Measurements from ENCODE around the gene PNKD. TPM values are rescaled to one million over a fixed set of nuclear protein-coding genes. Genes with fewer than 3 reads are reported as not detected.

PNKD gene
- total RNA-seq, 1 donor = 26.8 TPM

- peak; percentile 45 for DNase-seq (ENCODE audit: low read depth)
- no peak overlapping the region for H3K4me3 ChIP-seq (ENCODE audit: low read depth, low read length)
- TF ChIP-seq CTCF (IDR thresholded peaks at IDR 0.05; ENCODE audit: insufficient read depth, low read depth, low read length) = no peak
These were observed 62.8 kb downstream of the PNKD start for GRCh38 chr2:218332920-218333645.

- H3K4me3 ChIP-seq (ENCODE audit: low read depth, low read length) = no peak overlapping the region
- no peak for TF ChIP-seq CTCF (IDR thresholded peaks at IDR 0.05; ENCODE audit: insufficient read depth, low read depth, low read length)
- DNase-seq (ENCODE audit: low read depth) = no peak
These were observed 64.2 kb downstream of the PNKD start for GRCh38 chr2:218334531-218334930.

GRCh38 chr2:218340656-218341055 lies 70.3 kb downstream of the PNKD start:
- DNase-seq (ENCODE audit: low read depth) = no peak
- H3K4me3 ChIP-seq (ENCODE audit: low read depth, low read length) = no peak overlapping the region
- TF ChIP-seq CTCF (IDR thresholded peaks at IDR 0.05; ENCODE audit: insufficient read depth, low read depth, low read length) = no peak

- TF ChIP-seq CTCF (IDR thresholded peaks at IDR 0.05; ENCODE audit: insufficient read depth, low read depth, low read length) = no peak
- H3K4me3 ChIP-seq (ENCODE audit: low read depth, low read length) = no peak overlapping the region
- DNase-seq (ENCODE audit: low read depth) = no peak
These were observed 71.1 kb downstream of the PNKD start for GRCh38 chr2:218341381-218341780.

- H3K4me3 ChIP-seq (ENCODE audit: low read depth, low read length) = no peak overlapping the region
- DNase-seq (ENCODE audit: low read depth) = no peak
- TF ChIP-seq CTCF (IDR thresholded peaks at IDR 0.05; ENCODE audit: insufficient read depth, low read depth, low read length) = no peak
These were observed 72.5 kb downstream of the PNKD start for GRCh38 chr2:218342837-218343236.

- no peak overlapping the region for H3K4me3 ChIP-seq (ENCODE audit: low read depth, low read length)
- TF ChIP-seq CTCF (IDR thresholded peaks at IDR 0.05; ENCODE audit: insufficient read depth, low read depth, low read length) = no peak
- peak; percentile 29 for DNase-seq (ENCODE audit: low read depth)
These were observed 73.3 kb downstream of the PNKD start for GRCh38 chr2:218343591-218343990.

All from fibroblast of villous mesenchyme (primary cell).